CD14-positive monocyte (primary cell): ENCODE measurements around the gene EEIG2. TPM values are rescaled to one million over a fixed set of nuclear protein-coding genes. Genes with fewer than 3 reads are reported as not detected.

Experiments used
- DNase-seq, 3 donors: peaks; one replicate each; pipeline ENCODE4 v3.0.0-alpha.2; 2011 to 2022
- H2AFZ ChIP-seq: 2 replicates; pipeline ENCODE4 v1.6.0; 2012; ENCODE audit warnings: mild to moderate bottlenecking, low read depth, low read length, inconsistent platforms; ENCODE audit not compliant: insufficient read depth, poor library complexity, severe bottlenecking
- H3K27ac ChIP-seq, 2 donors: 1 replicate in 1 of 2; 2 replicates in 1 of 2; pipeline ENCODE4 v1.5.1; 2012 to 2013; ENCODE audit warnings: low read length in 2 of 2, control low read depth in 1 of 2, inconsistent platforms in 1 of 2, low read depth in 1 of 2, mild to moderate bottlenecking in 1 of 2
- H3K27me3 ChIP-seq, 2 donors: one replicate each; pipeline versions ENCODE4 v1.6.0 to v1.6.1; 2011 to 2013; ENCODE audit warnings: low read length in 2 of 2; ENCODE audit not compliant: control insufficient read depth in 2 of 2, insufficient read depth in 2 of 2
- H3K36me3 ChIP-seq, 2 donors: replicated peaks in 1 of 2; 1 replicate in 1 of 2; 2 replicates in 1 of 2; pipeline versions ENCODE4 v1.5.1 to v1.6.1; 2012 to 2013; ENCODE audit warnings: low read length in 2 of 2, control low read depth in 1 of 2, inconsistent platforms in 1 of 2, mild to moderate bottlenecking in 1 of 2; ENCODE audit not compliant: insufficient read depth in 2 of 2, control insufficient read depth in 1 of 2
- H3K4me1 ChIP-seq, 2 donors: 1 replicate in 1 of 2; 2 replicates in 1 of 2; pipeline versions ENCODE4 v1.5.1 to v1.6.1; 2012 to 2013; ENCODE audit warnings: low read length in 2 of 2, control low read depth in 1 of 2, inconsistent platforms in 1 of 2, mild to moderate bottlenecking in 1 of 2, moderate library complexity in 1 of 2; ENCODE audit not compliant: insufficient read depth in 2 of 2, control insufficient read depth in 1 of 2
- H3K4me2 ChIP-seq: replicated peaks from 2 replicates; pipeline ENCODE3; 2012; ENCODE audit warnings: low read length, moderate library complexity, mild to moderate bottlenecking; ENCODE audit not compliant: poor library complexity, severe bottlenecking; ENCODE audit errors: extremely low read depth
- H3K4me3 ChIP-seq, 3 experiments: fragments of 200-600 bp in 1 of 3; sonication (generic) in 1 of 3; replicated peaks in 1 of 3; 1 replicate in 2 of 3; 2 replicates in 1 of 3; pipeline ENCODE4 v1.5.1; 2011 to 2013; ENCODE audit warnings: low read length in 3 of 3, mild to moderate bottlenecking in 3 of 3, control low read depth in 2 of 3, low read depth in 2 of 3, inconsistent platforms in 1 of 3, moderate library complexity in 1 of 3
- H3K79me2 ChIP-seq: 2 replicates; pipeline ENCODE4 v1.6.0; 2012; ENCODE audit warnings: mild to moderate bottlenecking, control low read depth, inconsistent platforms, low read length, moderate library complexity; ENCODE audit not compliant: insufficient read depth
- H3K9ac ChIP-seq: 2 replicates; pipeline ENCODE4 v1.6.0; 2017; ENCODE audit warnings: low read length, mild to moderate bottlenecking; ENCODE audit not compliant: insufficient read depth, poor library complexity, severe bottlenecking
- H3K9me3 ChIP-seq, 2 donors: replicated peaks in 1 of 2; 1 replicate in 1 of 2; 2 replicates in 1 of 2; pipeline versions ENCODE4 v1.5.1 to v1.6.1; 2012 to 2013; ENCODE audit warnings: low read length in 2 of 2, control low read depth in 1 of 2; ENCODE audit not compliant: control insufficient read depth in 1 of 2, insufficient read depth in 1 of 2
- H4K20me1 ChIP-seq: 2 replicates; pipeline ENCODE4 v1.6.0; 2012; ENCODE audit warnings: mild to moderate bottlenecking, low read length, control low read depth, moderate library complexity; ENCODE audit not compliant: insufficient read depth
- H3K27ac Mint-ChIP-seq, 7 donors: one replicate each; pipeline ENCODE4 v1.8.0; 2020; ENCODE audit warnings: mild to moderate bottlenecking in 7 of 7, mixed read lengths in 7 of 7, moderate library complexity in 6 of 7, inconsistent platforms in 2 of 7
- H3K27me3 Mint-ChIP-seq, 3 donors: one replicate each; pipeline ENCODE4 v1.8.0; 2021 to 2022; ENCODE audit warnings: low read depth in 3 of 3, mild to moderate bottlenecking in 3 of 3, mixed read lengths in 3 of 3, moderate library complexity in 3 of 3, inconsistent platforms in 1 of 3
- H3K36me3 Mint-ChIP-seq, 2 donors: one replicate each; pipeline ENCODE4 v1.8.0; 2020; ENCODE audit warnings: mixed read lengths in 2 of 2, inconsistent platforms in 1 of 2, mild to moderate bottlenecking in 1 of 2
- H3K4me1 Mint-ChIP-seq: one replicate; pipeline ENCODE4 v1.8.0; 2020; ENCODE audit warnings: mild to moderate bottlenecking, mixed read lengths
- H3K4me3 Mint-ChIP-seq, 2 donors: one replicate each; pipeline ENCODE4 v1.8.0; 2020; ENCODE audit warnings: mild to moderate bottlenecking in 2 of 2, mixed read lengths in 2 of 2, moderate library complexity in 1 of 2
- H3K9me3 Mint-ChIP-seq, 7 donors: one replicate each; pipeline ENCODE4 v1.8.0; 2020 to 2022; ENCODE audit warnings: mixed read lengths in 7 of 7, mild to moderate bottlenecking in 6 of 7, moderate library complexity in 6 of 7, inconsistent platforms in 2 of 7
- whole genome bisulfite sequencing: methylation state at CpG from one replicate; pipeline ENCODE4 v1.1.5; 2013; ENCODE audit warnings: missing lambda C conversion rate; ENCODE audit not compliant: insufficient coverage; 5-methylcytosine and 5-hydroxymethylcytosine counted together
- intact Hi-C, 2 donors: fragments of 100-400 bp; cut with micrococcal nuclease; formaldehyde crosslinking; loops; one replicate each; pipeline versions ENCODE4 v1.15.0 to v1.15.1; 2023
- polyA plus RNA-seq, 3 donors: library from polyadenylated mRNA; depleted of rRNA in 1 of 3; unstranded in 2 of 3; stranded (reverse) in 1 of 3; fragments of 300-500 nt in 2 of 3; fragments of >200 nt in 1 of 3; fragmentation: Illumina TruSeq in 2 of 3; gene quantifications; 1 replicate in 2 of 3; 2 replicates in 1 of 3; pipeline ENCODE4 v1.2.3, GENCODE V29; 2012 to 2021
- TF ChIP-seq, protein P1 (sequence below): fragments of 200-600 bp; IDR thresholded peaks from one replicate; pipeline ENCODE4 v1.8.0; 2022; ENCODE audit warnings: antibody characterized with exemption, mild to moderate bottlenecking

The EEIG2 gene
- polyA plus RNA-seq, 3 donors: 1.4 to 8.4 (median 4.3) TPM

DNA sequence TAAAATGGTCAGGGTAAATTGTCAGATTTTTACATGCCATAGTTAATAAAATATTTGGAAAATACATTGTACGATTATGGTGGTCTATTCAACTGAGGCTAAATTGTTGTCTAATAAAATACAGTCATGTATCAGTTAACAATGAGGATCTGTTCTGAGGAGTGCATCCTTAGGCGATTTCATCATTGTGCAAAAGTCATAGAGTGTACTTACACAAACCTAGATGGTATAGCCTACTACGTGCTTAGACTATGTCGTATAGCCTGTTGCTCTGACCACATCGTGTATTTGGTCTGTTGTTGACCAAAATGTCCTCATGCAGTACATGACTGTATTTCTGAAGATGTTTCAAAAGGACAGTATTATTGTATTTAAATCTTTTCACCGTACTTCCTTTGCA is 5.2 kb downstream of the EEIG2 start:
- Histone ChIP-seq H3K4me1 (peaks cover 22 to 28% of the 10 kb centered on the region in 2 donors), H3K27ac (no peak overlapping the region), H3K36me3 (no peaks in the 10 kb centered on the region), H2AFZ (no peak overlapping the region), H4K20me1 (peaks cover 85% of the 10 kb centered on the region), H3K79me2 (peaks cover 98% of the 10 kb centered on the region), H3K27me3 (no peaks in the 10 kb centered on the region), H3K9ac (no peak overlapping the region), H3K4me2 (no peak overlapping the region), H3K4me3 (no peak overlapping the region), H3K9me3 (no peaks in the 10 kb centered on the region)
- 90% methylated on average over 3 of the region's 6 CpGs for WGBS
- Mint-ChIP-seq H3K36me3 (peaks cover 2 to 3% of the 10 kb centered on the region in 2 donors), H3K4me1 (peaks cover 33% of the 10 kb centered on the region), H3K27me3 (peaks cover 0 to 2% (median 0%) of the 10 kb centered on the region in 3 donors), H3K9me3 (no peaks in the 10 kb centered on the region), H3K27ac (no peak overlapping the region), H3K4me3 (no peak overlapping the region)
- intact Hi-C loops: loop anchor here in 1 of 2 donors (10.0 kb wide), 2 partner anchors 80 to 180 kb away; partner anchors contain the start of gene STXBP3
- TF ChIP-seq, protein P1, sequence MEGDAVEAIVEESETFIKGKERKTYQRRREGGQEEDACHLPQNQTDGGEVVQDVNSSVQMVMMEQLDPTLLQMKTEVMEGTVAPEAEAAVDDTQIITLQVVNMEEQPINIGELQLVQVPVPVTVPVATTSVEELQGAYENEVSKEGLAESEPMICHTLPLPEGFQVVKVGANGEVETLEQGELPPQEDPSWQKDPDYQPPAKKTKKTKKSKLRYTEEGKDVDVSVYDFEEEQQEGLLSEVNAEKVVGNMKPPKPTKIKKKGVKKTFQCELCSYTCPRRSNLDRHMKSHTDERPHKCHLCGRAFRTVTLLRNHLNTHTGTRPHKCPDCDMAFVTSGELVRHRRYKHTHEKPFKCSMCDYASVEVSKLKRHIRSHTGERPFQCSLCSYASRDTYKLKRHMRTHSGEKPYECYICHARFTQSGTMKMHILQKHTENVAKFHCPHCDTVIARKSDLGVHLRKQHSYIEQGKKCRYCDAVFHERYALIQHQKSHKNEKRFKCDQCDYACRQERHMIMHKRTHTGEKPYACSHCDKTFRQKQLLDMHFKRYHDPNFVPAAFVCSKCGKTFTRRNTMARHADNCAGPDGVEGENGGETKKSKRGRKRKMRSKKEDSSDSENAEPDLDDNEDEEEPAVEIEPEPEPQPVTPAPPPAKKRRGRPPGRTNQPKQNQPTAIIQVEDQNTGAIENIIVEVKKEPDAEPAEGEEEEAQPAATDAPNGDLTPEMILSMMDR: no peak
- no peak for DNase-seq

DNA sequence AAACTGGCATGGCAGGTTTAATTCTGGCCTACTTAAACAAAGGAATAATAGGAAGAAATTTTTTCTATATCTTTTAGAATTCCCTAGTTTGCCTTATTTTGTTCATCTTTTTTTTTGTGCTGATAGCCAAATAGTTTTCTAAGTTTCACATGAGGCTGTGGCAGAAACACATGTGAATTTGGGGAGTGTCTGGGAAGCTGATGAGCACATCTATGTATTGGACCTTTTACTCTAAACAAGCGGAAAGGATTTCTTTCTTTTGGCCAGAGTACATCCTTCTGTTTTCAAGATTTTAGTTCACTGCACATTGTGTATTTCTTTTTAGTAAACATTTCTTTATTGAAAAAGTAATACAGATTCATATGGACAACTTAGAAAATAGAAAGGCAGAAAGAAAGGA is 5.6 kb downstream of the EEIG2 start:
- Histone ChIP-seq H3K36me3 (no peaks in the 10 kb centered on the region), H3K79me2 (peaks cover 100% of the 10 kb centered on the region), H2AFZ (no peak overlapping the region), H3K27me3 (no peaks in the 10 kb centered on the region), H3K4me2 (no peak overlapping the region), H3K9ac (no peak overlapping the region), H3K4me1 (peaks cover 21 to 27% of the 10 kb centered on the region in 2 donors), H3K27ac (no peak overlapping the region), H3K4me3 (no peak overlapping the region), H4K20me1 (peaks cover 90% of the 10 kb centered on the region), H3K9me3 (no peaks in the 10 kb centered on the region)
- Mint-ChIP-seq H3K4me1 (peaks cover 32% of the 10 kb centered on the region), H3K27ac (no peak overlapping the region), H3K9me3 (no peaks in the 10 kb centered on the region), H3K36me3 (peaks cover 2 to 3% of the 10 kb centered on the region in 2 donors), H3K27me3 (peaks cover 0 to 2% (median 0%) of the 10 kb centered on the region in 3 donors), H3K4me3 (no peak overlapping the region)
- intact Hi-C loops: loop anchor here in 1 of 2 donors (10.0 kb wide), 2 partner anchors 79 to 179 kb away; partner anchors contain the start of gene STXBP3
- no peak for DNase-seq
- TF ChIP-seq, protein P1: no peak
- no CpG with 5 or more reads among the region's 1 CpG for WGBS
